GM23248 (cell line): ENCODE data around the gene SORL1-AS1.

Experiments used
- EZH2 ChIP-seq: fragments of 200-600 bp; sonication (generic); IDR thresholded peaks from 2 replicates; pipeline ENCODE4 v1.6.1; 2018; ENCODE audit warnings: antibody characterized with exemption, mild to moderate bottlenecking; ENCODE audit not compliant: insufficient read depth, poor library complexity, severe bottlenecking
- EZH2phosphoT487 ChIP-seq: fragments of 200-600 bp; sonication (generic); IDR thresholded peaks from 2 replicates; pipeline ENCODE4 v1.6.1; 2018; ENCODE audit warnings: antibody characterized with exemption, moderate library complexity, mild to moderate bottlenecking, low read depth; ENCODE audit not compliant: insufficient read depth

GRCh38 chr11:121412711-121413415, 39.9 kb downstream of the SORL1-AS1 start:
- TF ChIP-seq EZH2phosphoT487 (no peak), EZH2 (no peak)
